ENCODE data around the gene VPS13A.
"Not testable (repeated sequence)": the region's sequence is repeated elsewhere in the genome, so short reads cannot be mapped to it uniquely, and the experiment has no call there.

- TF ChIP-seq, protein P1, sequence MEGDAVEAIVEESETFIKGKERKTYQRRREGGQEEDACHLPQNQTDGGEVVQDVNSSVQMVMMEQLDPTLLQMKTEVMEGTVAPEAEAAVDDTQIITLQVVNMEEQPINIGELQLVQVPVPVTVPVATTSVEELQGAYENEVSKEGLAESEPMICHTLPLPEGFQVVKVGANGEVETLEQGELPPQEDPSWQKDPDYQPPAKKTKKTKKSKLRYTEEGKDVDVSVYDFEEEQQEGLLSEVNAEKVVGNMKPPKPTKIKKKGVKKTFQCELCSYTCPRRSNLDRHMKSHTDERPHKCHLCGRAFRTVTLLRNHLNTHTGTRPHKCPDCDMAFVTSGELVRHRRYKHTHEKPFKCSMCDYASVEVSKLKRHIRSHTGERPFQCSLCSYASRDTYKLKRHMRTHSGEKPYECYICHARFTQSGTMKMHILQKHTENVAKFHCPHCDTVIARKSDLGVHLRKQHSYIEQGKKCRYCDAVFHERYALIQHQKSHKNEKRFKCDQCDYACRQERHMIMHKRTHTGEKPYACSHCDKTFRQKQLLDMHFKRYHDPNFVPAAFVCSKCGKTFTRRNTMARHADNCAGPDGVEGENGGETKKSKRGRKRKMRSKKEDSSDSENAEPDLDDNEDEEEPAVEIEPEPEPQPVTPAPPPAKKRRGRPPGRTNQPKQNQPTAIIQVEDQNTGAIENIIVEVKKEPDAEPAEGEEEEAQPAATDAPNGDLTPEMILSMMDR (conservative IDR thresholded peaks at IDR 0.05 in 1 of 2, IDR thresholded peaks at IDR 0.05 in 1 of 2; ENCODE audit: extremely low read depth in 1 of 2, insufficient read depth in 1 of 2, low read depth in 1 of 2, low read length in 2 of 2) = not testable (repeated sequence)
- TF ChIP-seq EZH2 (IDR thresholded peaks at IDR 0.05; ENCODE audit: borderline replicate concordance, low read length) = not testable (repeated sequence)
These were observed 221.2 kb downstream of the VPS13A start for GRCh38 chr9:77398581-77398980.

Measured in mammary epithelial cell (primary cell).